HG03196 (cell line): Measurements from ENCODE around the gene HLA-G.
"Not testable (repeated sequence)": the region's sequence is repeated elsewhere in the genome, so short reads cannot be mapped to it uniquely, and the experiment has no call there.

Source experiments
- ATAC-seq: cut with Tn5 transposase; IDR thresholded peaks from one replicate; pipeline ENCODE4 v1.9.1; 2021; ENCODE audit not compliant: unreplicated experiment

Gene HLA-G

DNA sequence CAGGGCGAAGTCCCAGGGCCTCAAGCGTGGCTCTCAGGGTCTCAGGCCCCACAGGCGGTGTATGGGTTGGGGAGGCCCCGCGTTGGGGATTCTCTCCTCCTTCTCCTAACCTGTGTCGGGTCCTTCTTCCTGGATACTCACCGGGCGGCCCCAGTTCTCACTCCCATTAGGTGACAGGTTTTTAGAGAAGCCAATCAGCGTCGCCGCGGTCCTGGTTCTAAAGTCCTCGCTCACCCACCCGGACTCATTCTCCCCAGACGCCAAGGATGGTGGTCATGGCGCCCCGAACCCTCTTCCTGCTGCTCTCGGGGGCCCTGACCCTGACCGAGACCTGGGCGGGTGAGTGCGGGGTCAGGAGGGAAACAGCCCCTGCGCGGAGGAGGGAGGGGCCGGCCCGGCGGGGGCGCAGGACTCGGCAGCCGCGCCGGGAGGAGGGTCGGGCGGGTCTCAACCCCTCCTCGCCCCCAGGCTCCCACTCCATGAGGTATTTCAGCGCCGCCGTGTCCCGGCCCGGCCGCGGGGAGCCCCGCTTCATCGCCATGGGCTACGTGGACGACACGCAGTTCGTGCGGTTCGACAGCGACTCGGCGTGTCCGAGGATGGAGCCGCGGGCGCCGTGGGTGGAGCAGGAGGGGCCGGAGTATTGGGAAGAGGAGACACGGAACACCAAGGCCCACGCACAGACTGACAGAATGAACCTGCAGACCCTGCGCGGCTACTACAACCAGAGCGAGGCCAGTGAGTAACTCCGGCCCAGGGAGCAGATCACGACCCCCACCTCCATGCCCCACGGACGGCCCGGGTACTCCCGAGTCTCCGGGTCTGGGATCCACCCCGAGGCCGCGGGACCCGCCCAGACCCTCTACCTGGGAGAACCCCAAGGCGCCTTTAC, at the start of gene HLA-G:
Gene HLA-G, plus strand, starts transcription at position 247 of the 892 bp plus-strand sequence. Its CDS starts 20 bp downstream, at position 267.
- ATAC-seq: no peak

GRCh38 chr6:29780019-29780698, 47.5 kb upstream of the HLA-G start:
- ATAC-seq: not testable (repeated sequence)

GRCh38 chr6:29789176-29789575, 38.4 kb upstream of the HLA-G start:
- ATAC-seq: no peak

DNA sequence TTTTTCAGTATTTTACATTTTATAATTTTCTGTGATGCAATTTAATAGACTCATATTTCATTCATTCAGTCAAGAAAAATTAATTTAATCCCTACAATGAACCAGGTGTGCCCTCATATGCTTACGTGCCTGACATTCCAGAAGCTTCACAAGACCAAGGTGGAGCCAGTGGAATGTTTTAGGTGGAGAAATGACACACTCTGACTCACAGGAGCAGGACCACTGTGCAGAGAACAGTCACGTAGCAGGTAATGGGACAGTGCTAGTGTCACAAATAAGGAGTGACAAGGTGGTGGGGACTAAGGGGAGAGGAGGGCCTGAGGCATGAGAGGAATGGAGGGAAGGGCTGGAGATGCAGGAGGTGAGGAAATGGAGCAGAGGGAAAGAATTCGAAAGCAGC, 37.0 kb upstream of the HLA-G start:
- ATAC-seq: no peak

DNA sequence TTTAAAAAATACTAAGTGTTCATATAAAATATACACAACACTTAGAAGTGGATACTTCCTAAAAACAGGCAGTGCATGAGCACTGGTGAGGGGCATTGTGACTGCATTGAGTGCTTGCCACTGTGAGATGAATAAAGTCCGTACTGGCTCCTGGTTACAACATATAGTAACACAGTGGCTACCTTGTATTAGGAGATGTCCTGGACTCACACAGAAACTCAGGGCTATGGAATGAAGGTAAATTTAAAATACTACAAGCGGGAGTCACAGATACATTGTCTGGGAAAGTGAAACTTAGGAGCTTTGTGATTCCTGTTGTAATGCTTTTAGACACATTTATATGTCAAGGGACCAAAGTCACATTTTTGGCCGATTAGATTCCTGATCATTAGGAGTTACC, 36.5 kb upstream of the HLA-G start:
- no peak for ATAC-seq

DNA sequence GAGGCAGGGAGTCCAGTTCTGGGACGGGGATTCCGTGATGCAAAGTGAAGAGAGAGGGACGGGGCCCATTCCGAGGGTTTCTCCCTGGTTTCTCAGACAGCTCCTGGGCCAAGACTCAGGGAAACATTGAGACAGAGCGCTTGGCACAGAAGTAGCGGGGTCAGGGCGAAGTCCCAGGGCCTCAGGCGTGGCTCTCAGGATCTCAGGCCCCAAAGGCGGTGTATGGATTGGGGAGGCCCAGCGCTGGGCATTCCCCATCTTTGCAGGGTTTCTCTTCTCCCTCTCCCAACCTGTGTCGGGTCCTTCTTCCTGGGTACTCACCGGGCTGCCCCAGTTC, 35.9 kb upstream of the HLA-G start:
- no peak for ATAC-seq

GRCh38 chr6:29792123-29793035, 35.2 kb upstream of the HLA-G start:
- ATAC-seq: no peak

DNA sequence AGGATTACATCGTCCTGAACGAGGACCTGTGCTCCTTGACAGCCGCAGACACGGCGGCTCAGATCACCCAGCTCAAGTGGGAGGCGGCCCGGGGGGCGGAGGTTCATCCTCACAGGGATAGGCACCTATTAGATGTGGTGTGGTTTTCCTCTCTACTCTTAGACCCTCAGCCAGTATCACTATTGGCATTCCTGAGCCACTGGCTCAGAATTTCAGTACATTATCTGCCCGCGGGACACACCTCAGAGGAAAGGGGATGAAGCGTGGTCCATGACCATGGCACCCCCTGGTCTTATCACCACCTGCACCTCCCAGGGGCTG, 34.6 kb upstream of the HLA-G start:
- ATAC-seq: no peak

GRCh38 chr6:29793796-29794195, 33.8 kb upstream of the HLA-G start:
- ATAC-seq: no peak

DNA sequence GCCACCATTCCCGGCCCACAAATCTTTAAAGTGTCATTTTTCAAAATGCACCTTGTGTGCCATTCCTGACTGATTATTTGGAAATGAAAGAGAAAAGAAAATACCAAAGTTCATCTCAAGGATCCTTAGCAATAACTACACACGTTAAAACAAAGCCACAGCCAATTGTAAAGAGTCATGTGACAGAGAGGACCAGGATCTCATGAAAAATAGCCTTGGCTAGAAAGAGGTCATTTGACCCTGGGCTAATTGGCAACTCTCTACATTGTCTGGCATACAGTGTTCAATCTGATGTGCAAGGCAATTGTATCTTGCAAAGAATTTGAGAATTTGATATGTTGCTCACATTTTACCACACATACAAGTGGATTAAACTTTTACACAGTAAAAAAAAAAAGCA, 31.6 kb upstream of the HLA-G start:
- no peak for ATAC-seq

DNA sequence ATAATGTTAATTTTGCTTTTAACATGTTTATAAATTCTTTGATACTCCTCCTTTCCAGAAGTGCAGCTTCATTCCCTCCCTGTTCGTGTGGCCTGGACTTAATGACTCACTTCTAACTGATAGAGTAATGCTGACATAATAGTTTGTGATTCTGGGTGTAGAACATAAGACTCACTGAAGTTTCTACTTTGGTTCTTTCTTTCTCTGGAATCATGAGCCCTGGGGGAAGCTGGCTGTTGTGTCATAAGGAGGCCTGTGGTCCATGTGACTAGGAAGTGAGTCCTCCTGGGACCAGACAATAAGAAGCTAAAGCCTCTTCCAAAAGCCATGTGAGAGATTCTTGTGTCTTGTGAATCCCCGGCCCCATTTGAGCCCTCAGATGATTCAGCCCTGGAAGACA, 30.5 kb upstream of the HLA-G start:
- ATAC-seq: no peak

DNA sequence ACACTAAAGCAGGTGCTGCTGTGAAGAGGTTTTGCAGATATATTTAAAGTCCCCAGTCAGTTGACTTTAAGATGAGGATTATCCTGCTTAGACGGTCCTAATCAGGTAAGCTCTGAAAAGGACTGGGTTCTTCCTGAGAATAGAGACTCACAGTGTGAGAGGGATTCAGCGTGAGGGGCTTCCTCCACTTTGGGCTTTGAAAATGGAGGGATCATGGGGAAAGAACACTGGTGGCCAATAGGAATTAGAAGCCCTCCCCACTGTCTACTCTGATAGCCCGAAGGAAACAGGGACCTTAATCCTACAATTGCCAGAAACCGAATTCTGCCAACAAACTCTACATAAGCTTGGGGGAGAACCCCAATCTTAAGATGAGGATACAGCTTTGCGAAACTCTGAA, 29.7 kb upstream of the HLA-G start:
- no peak for ATAC-seq

DNA sequence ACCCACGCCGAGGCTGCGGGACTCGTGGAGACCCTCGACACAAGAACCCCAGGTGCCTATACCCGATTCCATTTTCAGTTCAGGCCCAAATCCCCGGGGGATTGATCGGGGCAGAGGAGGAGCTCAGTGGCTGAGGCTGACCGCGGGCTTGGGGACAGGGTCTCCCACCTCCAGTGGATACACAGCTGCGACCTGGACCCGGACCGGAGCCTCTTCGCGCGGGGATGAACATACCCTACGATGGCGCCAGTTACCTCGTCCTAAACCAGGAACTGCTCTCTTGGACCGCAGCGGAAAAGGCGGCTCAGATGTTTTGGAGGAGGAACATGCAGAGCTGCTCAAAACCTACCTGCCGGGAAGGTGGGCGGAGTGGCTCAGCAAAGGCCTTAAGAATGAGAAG, 27.4 kb upstream of the HLA-G start:
- no peak for ATAC-seq

- no peak for ATAC-seq
Observed at GRCh38 chr6:29806387-29806786, 21.2 kb upstream of the HLA-G start.

DNA sequence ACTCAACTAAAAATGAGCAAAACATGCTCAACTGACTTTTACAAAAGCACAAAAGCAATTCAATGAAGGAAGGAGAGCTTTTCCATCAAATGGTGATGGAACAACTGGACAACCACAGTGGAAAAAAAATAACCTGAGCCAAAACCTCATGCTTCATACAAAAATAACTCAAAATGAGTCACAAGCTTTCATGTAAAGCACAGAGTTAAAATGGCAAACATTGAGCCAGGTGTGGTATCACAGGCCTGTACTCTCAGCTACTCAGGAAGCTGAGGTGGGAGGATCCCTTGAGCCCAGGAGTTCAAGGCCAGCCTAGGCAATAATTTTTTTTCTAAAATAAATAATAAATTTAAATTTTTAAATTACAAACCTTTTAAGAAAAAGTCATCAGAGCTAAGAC, 18.4 kb upstream of the HLA-G start:
- no peak for ATAC-seq

DNA sequence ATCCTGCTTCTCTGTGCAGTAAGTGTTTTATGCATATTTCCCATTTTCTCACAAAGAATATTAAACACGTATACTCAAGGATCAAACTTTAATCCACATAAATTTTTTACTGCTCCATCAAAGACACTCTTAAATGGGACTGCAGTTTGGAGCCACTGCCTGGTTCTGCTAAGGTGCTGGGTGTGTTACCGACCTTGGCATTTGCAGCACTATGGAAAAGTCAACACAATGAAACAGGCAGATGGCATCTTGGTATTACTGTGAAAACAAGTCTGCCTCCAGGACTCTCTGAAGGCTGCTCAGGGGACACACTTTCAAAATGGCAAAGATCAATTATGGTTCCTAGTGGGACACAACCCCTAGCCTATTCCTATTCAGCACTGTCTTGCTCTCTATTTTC, 17.3 kb upstream of the HLA-G start:
- no peak for ATAC-seq

DNA sequence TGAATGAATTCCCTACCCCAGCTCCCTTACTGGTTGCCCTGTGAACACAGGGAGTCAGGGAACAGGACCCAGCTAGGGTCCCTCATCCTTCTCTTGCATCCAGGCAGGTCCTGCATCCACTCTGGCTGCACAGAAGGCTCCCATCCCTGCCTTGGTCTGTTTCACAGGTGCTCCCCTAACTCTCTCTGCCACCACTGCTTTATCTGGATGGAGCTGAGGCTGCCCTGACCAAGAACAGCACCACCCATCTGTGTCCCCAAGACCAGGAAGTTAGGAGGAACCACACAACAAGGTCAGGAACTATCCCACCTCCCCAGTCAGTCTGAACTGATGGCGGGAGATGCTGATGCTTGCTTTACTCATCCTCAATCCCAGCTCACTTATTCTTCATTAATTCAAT, 16.2 kb upstream of the HLA-G start:
- no peak for ATAC-seq

DNA sequence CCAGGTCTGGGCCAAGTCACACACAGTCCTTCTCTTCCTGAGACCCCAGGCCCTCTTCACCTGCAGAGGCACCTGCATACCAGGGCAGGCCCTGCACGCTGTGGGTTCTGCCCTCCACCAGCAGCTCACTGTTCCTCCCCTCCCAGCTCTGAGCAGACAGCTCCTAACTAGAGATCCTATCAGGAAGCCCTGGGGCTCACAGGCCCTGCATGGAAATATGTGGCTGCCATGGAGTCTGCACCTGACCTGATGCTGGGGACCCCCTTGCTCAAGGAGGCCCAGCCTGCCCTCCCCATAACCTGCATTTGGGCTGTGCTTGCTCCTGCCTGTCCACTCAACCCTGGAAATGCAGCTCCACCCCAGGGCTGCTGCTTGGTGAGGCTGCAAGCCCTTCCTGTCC, 14.6 kb upstream of the HLA-G start:
- no peak for ATAC-seq

- ATAC-seq: no peak
Observed at GRCh38 chr6:29813809-29814208, 13.8 kb upstream of the HLA-G start.

DNA sequence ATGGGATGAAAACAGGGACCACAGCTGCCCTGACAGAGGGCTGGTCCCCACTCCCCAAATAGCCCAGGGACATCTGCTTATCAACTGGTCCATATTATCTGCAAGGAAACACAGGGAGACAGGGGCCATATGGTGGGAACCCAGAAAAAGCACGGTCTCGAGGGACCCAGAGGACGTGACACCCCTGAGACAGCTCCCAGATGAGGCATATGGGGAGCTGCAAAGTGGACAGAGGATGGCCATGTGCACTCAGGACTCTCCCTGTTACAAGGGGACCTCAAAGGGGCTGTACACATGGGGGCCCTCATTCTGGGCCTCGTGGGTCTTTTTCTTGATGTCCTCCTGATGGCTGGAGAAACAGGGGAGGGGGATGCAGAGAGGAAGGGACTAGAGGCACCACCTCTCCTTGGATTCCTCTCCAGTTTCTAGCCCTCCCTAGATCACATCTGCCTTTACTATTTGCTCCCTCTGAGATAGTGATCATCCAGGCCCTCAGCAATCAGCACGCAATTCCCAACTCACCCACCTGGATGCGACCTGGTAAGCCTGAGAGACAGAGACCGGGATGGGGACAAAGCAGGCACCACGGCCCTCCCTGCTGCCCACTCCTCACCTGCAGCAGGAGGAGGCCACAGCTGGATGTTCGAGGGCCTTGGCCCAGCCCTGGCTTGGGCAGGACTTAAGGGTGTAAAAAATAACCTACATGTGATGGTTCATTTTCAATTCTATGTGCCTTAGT, 13.1 kb upstream of the HLA-G start:
- ATAC-seq: no peak
